HG03378 (cell line): Measurements from ENCODE around the gene REXO5.
"Not testable (repeated sequence)": the region's sequence is repeated elsewhere in the genome, so short reads cannot be mapped to it uniquely, and the experiment has no call there.

Experiments
- ATAC-seq: cut with Tn5 transposase; IDR thresholded peaks from one replicate; pipeline ENCODE4 v1.9.1; 2021; ENCODE audit warnings: mild to moderate bottlenecking, moderate library complexity; ENCODE audit not compliant: unreplicated experiment

The REXO5 gene

GRCh38 chr16:20806168-20807050 lies at the start of gene REXO5, which contains the start of gene ERI2:
Gene REXO5, plus strand, starts transcription at chr16:20806527. Its CDS starts 427 bp downstream, at chr16:20806954.
Gene ERI2, minus strand, starts transcription at chr16:20806472. Its CDS starts 42 bp downstream, at chr16:20806430.
- peak; percentile 67 for ATAC-seq

GRCh38 chr16:20760346-20760745 lies 46.0 kb upstream of the REXO5 start:
- no peak for ATAC-seq

- ATAC-seq = no peak
These were observed 45.2 kb upstream of the REXO5 start for GRCh38 chr16:20761175-20761574.

GRCh38 chr16:20762404-20763123 lies 43.8 kb upstream of the REXO5 start:
- no peak for ATAC-seq

GRCh38 chr16:20763461-20764232 lies 42.7 kb upstream of the REXO5 start, which contains the start of gene ACSM3:
Gene ACSM3, plus strand, starts transcription at chr16:20764014. Its CDS starts 6,021 bp downstream, at chr16:20770035.
- peak; percentile 98 for ATAC-seq

GRCh38 chr16:20764448-20764847 lies 41.9 kb upstream of the REXO5 start:
- not testable (repeated sequence) for ATAC-seq

GRCh38 chr16:20765732-20766131 lies 40.6 kb upstream of the REXO5 start:
- no peak for ATAC-seq

GRCh38 chr16:20766294-20766693 lies 40.0 kb upstream of the REXO5 start:
- no peak for ATAC-seq

- ATAC-seq = no peak
These were observed 38.8 kb upstream of the REXO5 start for GRCh38 chr16:20767577-20767976.

GRCh38 chr16:20768121-20768520 lies 38.2 kb upstream of the REXO5 start:
- no peak for ATAC-seq

- ATAC-seq = no peak
These were observed 37.5 kb upstream of the REXO5 start for GRCh38 chr16:20768818-20769217.

GRCh38 chr16:20773679-20774078 lies 32.6 kb upstream of the REXO5 start:
- no peak for ATAC-seq

GRCh38 chr16:20774703-20775362 lies 31.5 kb upstream of the REXO5 start:
- no peak for ATAC-seq

GRCh38 chr16:20781697-20782096 lies 24.6 kb upstream of the REXO5 start:
- ATAC-seq = no peak

- ATAC-seq = no peak
These were observed 23.9 kb upstream of the REXO5 start for GRCh38 chr16:20782470-20782869.

- ATAC-seq = no peak
These were observed 22.1 kb upstream of the REXO5 start for GRCh38 chr16:20784204-20784603.

- ATAC-seq = no peak
These were observed 17.2 kb upstream of the REXO5 start for GRCh38 chr16:20789130-20789529.

GRCh38 chr16:20791923-20792612 lies 14.3 kb upstream of the REXO5 start:
- no peak for ATAC-seq

GRCh38 chr16:20798364-20798763 lies 8.0 kb upstream of the REXO5 start:
- no peak for ATAC-seq

- ATAC-seq = no peak
These were observed 6.7 kb upstream of the REXO5 start for GRCh38 chr16:20799599-20799998.
